ENCODE measurements around the gene AJAP1. TPM values are rescaled to one million over a fixed set of nuclear protein-coding genes. Genes with fewer than 3 reads are reported as not detected.

Gene AJAP1
- total and polyA plus RNA-seq, 7 donors, result 0.04 to 0.95 (median 0.55) TPM; not detected in 1

- Histone ChIP-seq H3K9me3 (no peaks in the 10 kb centered on the region), H3K4me1 (no peaks in the 10 kb centered on the region), H3K27ac (no peak overlapping the region), H3K27me3 (peaks cover 0 to 6% (median 0%) of the 10 kb centered on the region in 3 donors), H3K36me3 (no peaks in the 10 kb centered on the region), H3K4me3 (no peak overlapping the region)
- TF ChIP-seq CTCF (IDR thresholded peaks at IDR 0.05), result no peak
- intact Hi-C loops (cut with DNase I), result no loop called here
- DNase-seq, result no peak
- 88 to 92% methylated on average over 5 of the region's 5 CpGs for WGBS, 2 donors
Measured at GRCh38 chr1:4761324-4761723, 106.9 kb downstream of the AJAP1 start.

- no peak for DNase-seq
- H3K27me3 ChIP-seq, result peaks cover 0 to 4% (median 0%) of the 10 kb centered on the region in 3 donors
- no peak overlapping the region for H3K27ac ChIP-seq
- intact Hi-C loops (cut with DNase I), result no loop called here
- WGBS, 2 donors, result 68 to 76% methylated on average over 7 of the region's 7 CpGs
- H3K9me3 ChIP-seq, result no peaks in the 10 kb centered on the region
- no peaks in the 10 kb centered on the region for H3K36me3 ChIP-seq
- no peak for TF ChIP-seq POLR2AphosphoS5 (IDR thresholded peaks at IDR 0.05)
- H3K4me3 ChIP-seq, result no peak overlapping the region
- H3K4me1 ChIP-seq, result no peaks in the 10 kb centered on the region
Measured at GRCh38 chr1:4762146-4762545, 107.7 kb downstream of the AJAP1 start.

GRCh38 chr1:4767308-4767707 lies 112.9 kb downstream of the AJAP1 start:
- no peak for DNase-seq
- no peaks in the 10 kb centered on the region for H3K4me1 ChIP-seq
- H3K27ac ChIP-seq, result no peak overlapping the region
- intact Hi-C loops (cut with DNase I), result no loop called here
- no peaks in the 10 kb centered on the region for H3K27me3 ChIP-seq
- no peaks in the 10 kb centered on the region for H3K9me3 ChIP-seq
- H3K36me3 ChIP-seq, result no peaks in the 10 kb centered on the region
- no peak overlapping the region for H3K4me3 ChIP-seq
- TF ChIP-seq EP300 (IDR thresholded peaks at IDR 0.05), result no peak
- TF ChIP-seq POLR2AphosphoS5 (IDR thresholded peaks at IDR 0.05), result no peak
- no peak for TF ChIP-seq CTCF (IDR thresholded peaks at IDR 0.05)
- no peak for TF ChIP-seq POLR2A (IDR thresholded peaks at IDR 0.05)
- WGBS, 2 donors, result 80 to 95% methylated on average over 4 of the region's 4 CpGs

GRCh38 chr1:4768553-4768952 lies 114.1 kb downstream of the AJAP1 start:
- no peaks in the 10 kb centered on the region for H3K4me1 ChIP-seq
- no peak for DNase-seq
- H3K36me3 ChIP-seq, result no peaks in the 10 kb centered on the region
- H3K4me3 ChIP-seq, result no peak overlapping the region
- H3K9me3 ChIP-seq, result no peaks in the 10 kb centered on the region
- intact Hi-C loops (cut with DNase I), result no loop called here
- WGBS, 2 donors, result 81 to 89% methylated on average over 6 of the region's 6 CpGs
- H3K27me3 ChIP-seq, result no peaks in the 10 kb centered on the region
- H3K27ac ChIP-seq, result no peak overlapping the region
- TF ChIP-seq EP300 (IDR thresholded peaks at IDR 0.05) (no peak), POLR2A (IDR thresholded peaks at IDR 0.05) (no peak)

- TF ChIP-seq EP300 (IDR thresholded peaks at IDR 0.05) (no peak), POLR2A (IDR thresholded peaks at IDR 0.05) (no peak), CTCF (IDR thresholded peaks at IDR 0.05) (no peak), POLR2AphosphoS5 (IDR thresholded peaks at IDR 0.05) (no peak)
- intact Hi-C loops (cut with DNase I), result no loop called here
- WGBS, 2 donors, result 79 to 85% methylated on average over 18 of the region's 18 CpGs
Measured at GRCh38 chr1:4769516-4770280, 115.3 kb downstream of the AJAP1 start.

GRCh38 chr1:4770713-4771112 lies 116.3 kb downstream of the AJAP1 start:
- Histone ChIP-seq H3K9me3 (no peaks in the 10 kb centered on the region), H3K27ac (no peak overlapping the region), H3K27me3 (no peaks in the 10 kb centered on the region), H3K36me3 (no peaks in the 10 kb centered on the region), H3K4me1 (no peaks in the 10 kb centered on the region), H3K4me3 (no peak overlapping the region)
- no peak for TF ChIP-seq POLR2A (IDR thresholded peaks at IDR 0.05)
- TF ChIP-seq POLR2AphosphoS5 (IDR thresholded peaks at IDR 0.05), result no peak
- no peak for TF ChIP-seq CTCF (IDR thresholded peaks at IDR 0.05)
- no peak for TF ChIP-seq EP300 (IDR thresholded peaks at IDR 0.05)
- intact Hi-C loops (cut with DNase I), result no loop called here
- WGBS, 2 donors, result 55 to 56% methylated on average over 8 of the region's 8 CpGs
- no peak for DNase-seq

More at GRCh38 chr1:4769516-4770280, 115.3 kb downstream of the AJAP1 start:
- Histone ChIP-seq H3K4me1 (no peaks in the 10 kb centered on the region), H3K4me3 (no peak overlapping the region), H3K9me3 (no peaks in the 10 kb centered on the region), H3K27me3 (no peaks in the 10 kb centered on the region), H3K36me3 (no peaks in the 10 kb centered on the region), H3K27ac (no peak overlapping the region)
- no peak for DNase-seq

Measured in sigmoid colon (tissue), 7 donors.